HG02798 (cell line): ENCODE results near the gene PSEN1.
A peak's percentile ranks its signal among the peaks of the same experiment; 100 is the strongest.

Experiments
- ATAC-seq: cut with Tn5 transposase; IDR thresholded peaks from one replicate; pipeline ENCODE4 v1.9.1; 2021; ENCODE audit warnings: mild to moderate bottlenecking; ENCODE audit not compliant: unreplicated experiment, poor library complexity

Gene PSEN1

GRCh38 chr14:73264885-73265720 lies 128.8 kb downstream of the PSEN1 start:
- ATAC-seq, result no peak

- ATAC-seq, result no peak
Observed at GRCh38 chr14:73265721-73266046, 129.4 kb downstream of the PSEN1 start.

GRCh38 chr14:73266317-73266716 lies 130.0 kb downstream of the PSEN1 start:
- ATAC-seq, result no peak

GRCh38 chr14:73267474-73267873 lies 131.2 kb downstream of the PSEN1 start:
- no peak for ATAC-seq

GRCh38 chr14:73269729-73270531 lies 133.6 kb downstream of the PSEN1 start:
- ATAC-seq, result peak; percentile 71

GRCh38 chr14:73272393-73272792 lies 136.1 kb downstream of the PSEN1 start:
- ATAC-seq, result no peak
